ENCODE data around the gene CEP152. TPM values are rescaled to one million over a fixed set of nuclear protein-coding genes. Genes with fewer than 3 reads are reported as not detected.

Gene CEP152
- polyA plus RNA-seq, 1 donor from 2014 or later: 1.3 TPM

DNA sequence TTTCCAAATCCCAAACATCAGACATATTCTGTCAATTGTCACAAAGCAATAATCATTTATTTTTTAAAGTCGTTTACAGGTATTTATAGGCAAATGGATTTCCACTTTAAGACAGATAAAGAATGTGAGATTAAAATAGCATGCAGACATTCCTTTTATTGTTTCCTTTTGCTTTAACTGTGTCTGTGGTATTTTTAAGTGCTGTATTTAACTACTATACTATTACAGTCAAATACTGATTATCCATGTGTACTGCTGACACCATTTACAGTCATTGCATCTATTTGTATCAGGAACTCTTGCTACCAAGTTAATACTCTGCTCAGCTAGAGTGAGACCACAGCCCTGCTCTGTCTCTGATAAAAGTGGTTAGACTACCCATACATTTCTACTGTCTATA is 12.8 kb upstream of the CEP152 start:
- H3K9me2 ChIP-seq (ENCODE audit: insufficient read depth, low read length): no peaks in the 10 kb centered on the region
- H2AFZ ChIP-seq (ENCODE audit: low read depth, low read length): no peak overlapping the region
- no peak overlapping the region for H3K27ac ChIP-seq (ENCODE audit: low read length)
- no peak overlapping the region for H3K9ac ChIP-seq (ENCODE audit: low read length)
- no peaks in the 10 kb centered on the region for H3F3A ChIP-seq (ENCODE audit: insufficient read depth, low read length, poor library complexity, severe bottlenecking)
- TF ChIP-seq POLR2AphosphoS5 (IDR thresholded peaks at IDR 0.05) (no peak), RAD21 (conservative IDR thresholded peaks at IDR 0.05) (no peak), MXI1 (conservative IDR thresholded peaks at IDR 0.05; ENCODE audit: poor library complexity, severe bottlenecking) (no peak), TAF1 (IDR thresholded peaks at IDR 0.05; ENCODE audit: low read depth) (no peak), EP300 (conservative IDR thresholded peaks at IDR 0.05; ENCODE audit: poor library complexity, severe bottlenecking) (no peak), EZH2 (IDR thresholded peaks at IDR 0.05; ENCODE audit: borderline replicate concordance, insufficient read depth, low read length, poor library complexity, severe bottlenecking) (no peak), CTCF (IDR thresholded peaks at IDR 0.05; ENCODE audit: poor library complexity, severe bottlenecking) (no peak), SMC3 (conservative IDR thresholded peaks at IDR 0.05; ENCODE audit: poor library complexity) (no peak)
- TF ChIP-seq, protein P1, sequence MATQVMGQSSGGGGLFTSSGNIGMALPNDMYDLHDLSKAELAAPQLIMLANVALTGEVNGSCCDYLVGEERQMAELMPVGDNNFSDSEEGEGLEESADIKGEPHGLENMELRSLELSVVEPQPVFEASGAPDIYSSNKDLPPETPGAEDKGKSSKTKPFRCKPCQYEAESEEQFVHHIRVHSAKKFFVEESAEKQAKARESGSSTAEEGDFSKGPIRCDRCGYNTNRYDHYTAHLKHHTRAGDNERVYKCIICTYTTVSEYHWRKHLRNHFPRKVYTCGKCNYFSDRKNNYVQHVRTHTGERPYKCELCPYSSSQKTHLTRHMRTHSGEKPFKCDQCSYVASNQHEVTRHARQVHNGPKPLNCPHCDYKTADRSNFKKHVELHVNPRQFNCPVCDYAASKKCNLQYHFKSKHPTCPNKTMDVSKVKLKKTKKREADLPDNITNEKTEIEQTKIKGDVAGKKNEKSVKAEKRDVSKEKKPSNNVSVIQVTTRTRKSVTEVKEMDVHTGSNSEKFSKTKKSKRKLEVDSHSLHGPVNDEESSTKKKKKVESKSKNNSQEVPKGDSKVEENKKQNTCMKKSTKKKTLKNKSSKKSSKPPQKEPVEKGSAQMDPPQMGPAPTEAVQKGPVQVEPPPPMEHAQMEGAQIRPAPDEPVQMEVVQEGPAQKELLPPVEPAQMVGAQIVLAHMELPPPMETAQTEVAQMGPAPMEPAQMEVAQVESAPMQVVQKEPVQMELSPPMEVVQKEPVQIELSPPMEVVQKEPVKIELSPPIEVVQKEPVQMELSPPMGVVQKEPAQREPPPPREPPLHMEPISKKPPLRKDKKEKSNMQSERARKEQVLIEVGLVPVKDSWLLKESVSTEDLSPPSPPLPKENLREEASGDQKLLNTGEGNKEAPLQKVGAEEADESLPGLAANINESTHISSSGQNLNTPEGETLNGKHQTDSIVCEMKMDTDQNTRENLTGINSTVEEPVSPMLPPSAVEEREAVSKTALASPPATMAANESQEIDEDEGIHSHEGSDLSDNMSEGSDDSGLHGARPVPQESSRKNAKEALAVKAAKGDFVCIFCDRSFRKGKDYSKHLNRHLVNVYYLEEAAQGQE (IDR thresholded peaks at IDR 0.05; ENCODE audit: borderline replicate concordance): no peak
- H3K4me3 ChIP-seq (ENCODE audit: low read length): no peak overlapping the region
- H3K36me3 ChIP-seq (ENCODE audit: insufficient read depth, low read length): no peaks in the 10 kb centered on the region
- H4K20me1 ChIP-seq (ENCODE audit: insufficient read depth): no peaks in the 10 kb centered on the region
- no peak overlapping the region for H3K4me2 ChIP-seq (ENCODE audit: low read length)
- H3K27me3 ChIP-seq (ENCODE audit: insufficient read depth, low read depth, low read length): no peaks in the 10 kb centered on the region
- H3K79me2 ChIP-seq (replicated peaks; ENCODE audit: insufficient read depth, low read length): no peaks in the 10 kb centered on the region
- H3K9me3 ChIP-seq (ENCODE audit: low read length): no peaks in the 10 kb centered on the region

DNA sequence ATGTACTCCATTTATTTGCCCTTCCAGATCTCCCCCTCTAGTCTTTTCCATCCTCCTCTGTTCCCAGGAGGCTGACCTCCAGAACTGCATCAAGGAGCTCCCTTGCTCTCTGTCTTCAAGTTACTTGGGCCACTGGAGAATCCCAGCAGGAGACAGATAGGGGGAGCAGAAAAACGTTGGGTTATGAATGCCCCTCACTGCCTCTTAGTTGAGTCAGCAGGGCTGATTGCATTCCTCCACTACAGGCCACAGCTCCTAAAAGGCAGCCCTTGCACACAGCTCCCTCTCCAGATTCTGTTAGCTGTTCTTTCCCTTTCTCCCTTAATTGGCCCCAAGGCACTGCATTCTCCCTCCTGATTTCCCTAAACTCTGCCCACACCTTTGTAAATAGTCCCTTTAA is 12.4 kb upstream of the CEP152 start:
- Histone ChIP-seq H2AFZ (ENCODE audit: low read depth, low read length) (no peak overlapping the region), H3K27ac (ENCODE audit: low read length) (no peak overlapping the region), H3K27me3 (ENCODE audit: insufficient read depth, low read depth, low read length) (no peaks in the 10 kb centered on the region), H3K4me2 (ENCODE audit: low read length) (no peak overlapping the region), H3K36me3 (ENCODE audit: insufficient read depth, low read length) (no peaks in the 10 kb centered on the region), H3K79me2 (replicated peaks; ENCODE audit: insufficient read depth, low read length) (no peaks in the 10 kb centered on the region), H3K9me2 (ENCODE audit: insufficient read depth, low read length) (no peaks in the 10 kb centered on the region), H3K9me3 (ENCODE audit: low read length) (no peaks in the 10 kb centered on the region), H3K4me3 (ENCODE audit: low read length) (no peak overlapping the region), H3K9ac (ENCODE audit: low read length) (no peak overlapping the region), H4K20me1 (ENCODE audit: insufficient read depth) (no peaks in the 10 kb centered on the region), H3F3A (ENCODE audit: insufficient read depth, low read length, poor library complexity, severe bottlenecking) (no peaks in the 10 kb centered on the region)
- TF ChIP-seq CTCF (IDR thresholded peaks at IDR 0.05; ENCODE audit: poor library complexity, severe bottlenecking) (no peak), POLR2AphosphoS5 (IDR thresholded peaks at IDR 0.05) (no peak), RAD21 (conservative IDR thresholded peaks at IDR 0.05) (no peak), EZH2 (IDR thresholded peaks at IDR 0.05; ENCODE audit: borderline replicate concordance, insufficient read depth, low read length, poor library complexity, severe bottlenecking) (no peak), EP300 (conservative IDR thresholded peaks at IDR 0.05; ENCODE audit: poor library complexity, severe bottlenecking) (no peak), SMC3 (conservative IDR thresholded peaks at IDR 0.05; ENCODE audit: poor library complexity) (no peak), MXI1 (conservative IDR thresholded peaks at IDR 0.05; ENCODE audit: poor library complexity, severe bottlenecking) (no peak), TAF1 (IDR thresholded peaks at IDR 0.05; ENCODE audit: low read depth) (no peak)
- TF ChIP-seq, protein P1 (IDR thresholded peaks at IDR 0.05; ENCODE audit: borderline replicate concordance): no peak

Measured in neural cell (in vitro differentiated cells).